IPS-18c (cell line): Measurements from ENCODE around the gene CDKAL1.
"Not testable (repeated sequence)": the region's sequence is repeated elsewhere in the genome, so short reads cannot be mapped to it uniquely, and the experiment has no call there.

Experiments used
- H3K4me3 ChIP-seq: 2 replicates; pipeline ENCODE4 v1.7.0; 2013; ENCODE audit warnings: low read depth, mild to moderate bottlenecking, low read length, moderate library complexity; ENCODE audit not compliant: insufficient read depth
- H3K9me3 ChIP-seq: one replicate; pipeline ENCODE4 v1.6.1; 2013; ENCODE audit warnings: mild to moderate bottlenecking, low read length, moderate library complexity; ENCODE audit not compliant: control insufficient read depth, insufficient read depth

CDKAL1 gene

GRCh38 chr6:21238208-21238607 is 704.0 kb downstream of the CDKAL1 start:
- no peaks in the 10 kb centered on the region for H3K9me3 ChIP-seq
- H3K4me3 ChIP-seq: no peak overlapping the region

DNA sequence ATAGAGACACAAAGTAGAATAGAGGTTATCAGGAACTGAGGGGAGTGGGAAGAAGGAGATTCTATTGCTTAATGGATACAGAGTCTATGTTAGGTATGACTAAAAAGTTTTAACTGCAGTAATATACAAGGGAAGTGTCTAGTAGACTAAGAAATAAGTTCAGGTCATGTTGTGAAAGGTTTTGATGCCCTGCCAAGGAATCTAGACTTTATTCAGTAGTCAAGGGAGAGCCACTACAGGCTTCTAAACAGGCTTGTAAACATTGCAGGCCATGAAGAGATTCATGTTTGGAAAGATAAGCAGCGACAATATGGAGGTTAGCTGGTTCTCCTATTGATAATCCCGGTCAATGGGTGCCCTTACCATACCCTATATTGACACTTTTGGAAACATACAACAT is 706.5 kb downstream of the CDKAL1 start:
- Histone ChIP-seq H3K4me3 (no peak overlapping the region), H3K9me3 (no peaks in the 10 kb centered on the region)

DNA sequence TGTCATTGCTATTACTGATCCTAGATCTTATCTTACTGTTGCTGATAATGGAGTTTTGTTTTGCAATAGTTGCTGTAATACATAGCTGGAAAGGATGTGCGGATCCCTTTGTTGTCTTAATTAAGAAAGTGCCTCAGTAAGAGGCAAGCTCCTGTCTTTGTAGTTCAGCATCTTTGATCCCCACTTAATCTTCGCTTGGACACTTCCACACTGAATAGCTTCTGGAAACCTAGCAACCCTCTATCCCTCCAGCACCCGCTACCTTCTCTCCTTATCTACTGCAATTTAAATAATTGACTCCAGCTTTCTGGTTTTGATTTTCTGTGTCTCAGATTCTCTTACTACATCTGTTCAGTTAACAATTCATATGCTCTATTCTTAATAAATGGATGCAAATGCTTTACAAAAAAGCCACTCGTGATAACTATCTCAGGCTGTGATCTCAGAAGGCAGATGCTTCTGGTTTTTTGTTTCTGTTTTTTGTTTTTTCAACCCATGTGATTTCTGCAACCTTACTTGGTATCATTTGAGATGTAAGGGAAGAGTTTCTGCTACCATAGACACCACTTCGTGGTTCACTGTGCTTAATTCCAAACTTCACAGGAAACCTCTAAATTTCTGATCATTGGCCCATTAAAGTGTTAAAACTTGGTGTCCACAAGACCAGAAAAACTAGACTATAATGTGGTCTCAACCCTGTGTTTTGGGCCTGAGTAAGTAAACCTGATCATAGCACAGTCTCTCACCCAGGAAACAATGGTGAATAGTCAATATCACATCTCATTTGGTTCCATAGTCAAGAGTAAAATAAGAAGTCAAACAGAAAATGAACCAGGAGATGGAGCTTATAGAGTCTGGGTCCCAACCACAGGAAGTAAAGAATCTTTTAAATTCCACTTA is 707.2 kb downstream of the CDKAL1 start:
- H3K9me3 ChIP-seq: no peaks in the 10 kb centered on the region
- no peak overlapping the region for H3K4me3 ChIP-seq

GRCh38 chr6:21244897-21245470 is 710.7 kb downstream of the CDKAL1 start:
- Histone ChIP-seq H3K4me3 (no peak overlapping the region), H3K9me3 (no peaks in the 10 kb centered on the region)

- H3K9me3 ChIP-seq: no peaks in the 10 kb centered on the region
- H3K4me3 ChIP-seq: no peak overlapping the region
Observed at GRCh38 chr6:21245488-21245887, 711.2 kb downstream of the CDKAL1 start.

- Histone ChIP-seq H3K9me3 (no peaks in the 10 kb centered on the region), H3K4me3 (no peak overlapping the region)
Observed at GRCh38 chr6:21246075-21246474, 711.8 kb downstream of the CDKAL1 start.

DNA sequence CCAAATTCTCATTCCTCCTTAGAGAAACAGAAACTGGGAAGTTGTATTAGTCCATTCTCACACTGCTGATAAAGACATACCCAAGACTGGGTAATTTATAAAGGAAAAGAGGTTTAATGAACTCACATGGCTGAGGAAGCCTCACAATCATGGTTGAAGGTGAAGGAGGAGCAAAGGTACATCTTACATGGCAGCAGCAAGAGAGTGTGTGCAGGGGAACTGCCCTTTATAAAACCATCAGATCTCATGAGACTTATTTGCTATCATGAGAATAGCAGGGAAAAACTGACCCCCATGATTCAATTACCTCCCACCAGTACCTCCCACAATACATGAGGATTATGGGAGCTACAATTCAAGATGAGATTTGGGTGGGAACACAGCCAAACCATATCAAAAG is 720.2 kb downstream of the CDKAL1 start:
- not testable (repeated sequence) for H3K9me3 ChIP-seq

DNA sequence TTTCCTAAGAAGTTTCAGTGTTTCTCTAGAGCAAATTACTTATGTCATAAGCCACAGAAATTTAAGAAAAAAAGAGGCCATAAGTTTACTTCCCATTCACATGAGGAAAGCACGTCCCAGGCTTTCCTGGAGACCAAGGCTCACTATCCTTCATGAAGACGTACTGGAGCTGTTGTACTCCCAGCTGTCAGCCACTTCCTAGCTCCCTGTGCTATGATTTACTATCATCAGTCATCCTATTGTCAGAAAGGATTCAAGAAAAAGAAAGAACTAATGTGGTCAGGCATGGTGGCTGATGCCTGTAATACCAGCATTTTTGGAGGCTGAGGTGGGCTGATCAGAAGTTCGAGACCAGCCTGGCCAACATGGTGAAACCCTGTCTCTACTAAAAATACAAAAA is 721.9 kb downstream of the CDKAL1 start:
- Histone ChIP-seq H3K9me3 (no peaks in the 10 kb centered on the region), H3K4me3 (no peak overlapping the region)

More for the DNA sequence above, 720.2 kb downstream of the CDKAL1 start:
- H3K4me3 ChIP-seq: not testable (repeated sequence)

GRCh38 chr6:21257125-21257524 is 722.9 kb downstream of the CDKAL1 start:
- Histone ChIP-seq H3K9me3 (no peaks in the 10 kb centered on the region), H3K4me3 (no peak overlapping the region)

- no peak overlapping the region for H3K4me3 ChIP-seq
- H3K9me3 ChIP-seq: no peaks in the 10 kb centered on the region
Observed at GRCh38 chr6:21258665-21259064, 724.4 kb downstream of the CDKAL1 start.

DNA sequence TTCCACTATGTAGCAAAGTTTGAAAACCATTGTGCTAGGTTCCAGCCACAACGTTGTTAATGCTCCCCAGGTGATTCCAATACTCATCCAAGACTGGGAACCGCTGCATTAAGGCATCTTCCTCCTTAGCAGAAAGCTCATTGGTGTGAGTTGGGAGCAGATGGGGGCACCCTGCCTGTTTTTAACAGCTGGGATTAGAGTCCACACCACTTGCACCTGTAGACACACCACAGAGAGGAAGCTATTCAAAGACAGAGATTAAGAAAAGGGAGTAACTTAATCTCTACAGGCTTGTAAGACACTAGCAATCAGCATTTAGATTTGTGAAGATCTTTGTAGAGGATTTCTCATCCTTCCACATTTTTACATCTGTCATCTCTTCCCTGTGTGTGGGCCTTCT is 725.4 kb downstream of the CDKAL1 start:
- Histone ChIP-seq H3K9me3 (no peaks in the 10 kb centered on the region), H3K4me3 (no peak overlapping the region)

DNA sequence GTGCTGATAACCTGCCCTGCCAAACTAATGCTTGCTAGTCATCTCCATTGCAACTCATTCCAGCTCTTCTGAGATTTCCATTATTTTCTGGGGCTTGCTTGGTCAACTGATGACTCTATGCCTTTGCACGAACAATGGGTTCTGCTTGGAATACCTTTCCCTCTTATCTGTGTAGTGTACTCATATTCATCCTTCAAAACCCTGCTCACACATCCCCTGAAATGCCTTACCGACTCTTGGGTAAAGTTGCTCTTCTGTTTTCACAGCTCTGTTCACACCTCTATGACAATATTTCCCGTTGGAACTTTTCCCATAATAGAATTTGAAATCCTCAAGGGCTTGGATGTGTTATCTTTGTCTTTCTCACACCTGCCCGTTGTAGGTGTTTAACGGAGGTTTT is 728.2 kb downstream of the CDKAL1 start:
- Histone ChIP-seq H3K4me3 (no peak overlapping the region), H3K9me3 (no peaks in the 10 kb centered on the region)

DNA sequence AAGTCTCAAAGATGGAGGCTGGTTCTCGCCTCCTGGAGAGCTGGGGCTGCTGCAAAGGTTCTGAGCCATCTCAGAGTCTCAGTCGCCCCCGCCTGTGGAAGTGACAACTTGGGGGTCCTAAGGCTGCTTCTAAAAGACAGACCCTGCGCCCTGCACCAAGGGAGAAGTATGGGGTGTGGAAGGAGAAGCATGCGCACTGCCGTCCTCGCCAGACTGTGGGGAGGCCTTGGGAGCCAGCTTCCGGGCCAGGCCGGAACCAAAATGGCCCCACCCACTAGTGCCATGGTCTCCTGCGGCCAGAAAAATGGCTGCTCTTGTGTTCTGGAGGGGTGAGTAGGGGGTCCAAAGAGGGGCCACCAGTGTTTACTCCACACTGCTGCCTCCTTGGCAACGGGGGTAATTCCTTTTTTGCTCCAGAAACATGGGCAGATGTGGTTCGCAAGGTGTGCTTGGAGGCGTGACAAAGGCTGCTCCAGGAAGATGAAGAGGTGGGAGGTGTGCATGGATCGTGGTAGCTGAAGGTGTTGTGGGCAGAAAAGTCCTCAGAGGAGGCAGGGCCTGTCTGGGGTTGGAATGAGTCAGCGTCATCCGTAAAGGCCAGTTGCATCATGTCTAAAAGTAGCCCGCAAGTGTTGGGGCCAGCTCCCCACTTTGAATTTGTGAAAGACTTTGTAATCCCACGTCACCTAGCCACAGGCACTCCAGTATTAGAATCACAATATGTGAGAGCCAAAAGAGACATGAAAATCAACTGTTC is 729.5 kb downstream of the CDKAL1 start:
- Histone ChIP-seq H3K9me3 (no peaks in the 10 kb centered on the region), H3K4me3 (no peak overlapping the region)

- H3K4me3 ChIP-seq: no peak overlapping the region
- H3K9me3 ChIP-seq: no peaks in the 10 kb centered on the region
Observed at GRCh38 chr6:21264288-21265033, 730.2 kb downstream of the CDKAL1 start.

DNA sequence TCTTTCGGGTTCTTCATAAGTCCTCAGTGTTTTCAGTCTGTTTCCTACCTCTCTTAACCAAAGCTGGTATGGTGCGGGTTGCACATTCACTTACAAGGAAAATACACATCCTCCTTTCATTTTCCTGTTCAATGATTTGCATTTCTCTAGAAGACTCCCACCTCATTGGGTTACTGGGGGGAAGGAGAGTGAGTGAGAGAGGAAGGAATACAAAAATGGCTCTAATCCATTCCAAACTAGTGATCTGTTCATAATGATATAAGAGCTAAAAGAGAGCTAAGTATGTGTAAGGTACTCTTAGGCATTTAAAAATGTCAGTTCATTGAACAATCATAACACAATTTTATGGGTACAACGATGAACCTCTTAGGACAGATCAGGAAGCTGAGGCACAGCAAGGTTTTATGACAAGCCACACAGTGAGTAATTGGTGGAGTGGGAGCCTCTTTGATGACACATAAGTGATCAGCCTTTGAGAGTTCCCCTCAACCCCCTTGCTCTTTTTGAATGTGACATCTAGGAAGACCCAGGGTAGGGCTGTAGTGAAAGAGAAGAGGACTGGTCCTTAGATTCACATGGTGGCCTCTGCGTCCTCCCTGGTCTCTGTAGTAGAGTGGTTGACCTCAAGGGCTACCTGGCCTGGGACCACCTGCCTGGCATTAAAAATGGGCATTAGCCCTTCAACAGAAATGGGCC is 730.9 kb downstream of the CDKAL1 start:
- Histone ChIP-seq H3K4me3 (no peak overlapping the region), H3K9me3 (no peaks in the 10 kb centered on the region)

DNA sequence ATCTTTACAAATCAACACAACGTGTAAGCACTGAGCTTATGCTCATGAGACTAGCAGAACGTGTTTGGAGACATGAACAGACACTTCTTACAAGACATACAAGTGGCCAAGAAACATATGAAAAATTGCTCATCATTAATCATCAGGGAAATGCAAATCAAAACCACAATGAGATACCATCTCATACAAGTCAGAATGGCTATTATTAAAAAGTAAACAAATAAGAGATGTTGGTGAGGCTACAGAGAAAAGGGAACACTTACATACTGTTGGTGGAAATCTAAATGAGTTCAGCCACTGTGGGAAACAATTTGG is 731.4 kb downstream of the CDKAL1 start:
- Histone ChIP-seq H3K4me3 (no peak overlapping the region), H3K9me3 (no peaks in the 10 kb centered on the region)

DNA sequence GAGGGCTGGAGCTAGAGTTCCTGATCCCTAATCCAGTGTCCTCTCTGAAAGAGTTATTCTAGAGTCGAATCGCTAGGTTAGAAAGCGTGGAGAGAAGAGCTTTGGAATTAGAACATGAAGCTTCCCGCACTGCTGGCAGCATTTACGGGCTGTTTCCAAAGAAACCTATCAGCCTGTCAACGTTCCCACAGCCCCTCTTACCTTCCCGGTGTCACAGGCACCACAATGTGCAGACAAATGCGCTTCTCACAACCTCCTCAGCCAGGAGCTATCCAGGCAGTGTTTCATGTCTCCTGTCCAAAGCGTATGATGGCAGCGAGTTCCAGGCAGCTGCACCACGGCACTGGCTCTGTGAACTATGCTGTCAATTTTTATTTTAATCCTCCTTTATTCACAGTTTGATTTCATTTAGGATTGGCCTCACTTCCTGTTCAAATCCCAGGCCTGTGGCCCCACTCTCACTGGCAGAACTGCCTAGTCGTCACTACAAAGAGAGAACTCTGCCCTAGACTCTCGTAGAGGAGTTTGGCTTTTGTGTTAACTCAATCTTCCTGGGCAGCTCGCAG is 736.5 kb downstream of the CDKAL1 start:
- no peak overlapping the region for H3K4me3 ChIP-seq

More for the DNA sequence above, 736.5 kb downstream of the CDKAL1 start:
- no peaks in the 10 kb centered on the region for H3K9me3 ChIP-seq
